Thyroid gland (tissue), 4 donors: ENCODE measurements around the gene LRP11. TPM values are rescaled to one million over a fixed set of nuclear protein-coding genes. Genes with fewer than 3 reads are reported as not detected.
"Not testable (repeated sequence)": the region's sequence is repeated elsewhere in the genome, so short reads cannot be mapped to it uniquely, and the experiment has no call there.

Source experiments
- DNase-seq, 2 donors: peaks; one replicate each; pipeline ENCODE4 v3.0.0-alpha.2; 2019
- H3K27ac ChIP-seq, 3 donors: fragments of 200-600 bp; sonication (generic); 1 replicate in 2 of 3; 2 replicates in 1 of 3; pipeline ENCODE4 v1.5.1; 2016 to 2019; ENCODE audit warnings: mild to moderate bottlenecking in 1 of 3, moderate library complexity in 1 of 3
- H3K27me3 ChIP-seq: fragments of 200-600 bp; sonication (generic); one replicate; pipeline ENCODE4 v1.5.1; 2019
- H3K36me3 ChIP-seq, 2 donors: fragments of 200-600 bp; sonication (generic); one replicate each; pipeline ENCODE4 v1.5.1; 2016 to 2019
- H3K4me1 ChIP-seq, 2 donors: fragments of 200-600 bp; sonication (generic); one replicate each; pipeline ENCODE4 v1.5.1; 2017 to 2019
- H3K4me3 ChIP-seq, 3 donors: fragments of 200-600 bp; sonication (generic); replicated peaks in 1 of 3; 1 replicate in 2 of 3; 2 replicates in 1 of 3; pipeline ENCODE4 v1.5.1; 2016; ENCODE audit warnings: mild to moderate bottlenecking in 1 of 3
- H3K9me3 ChIP-seq: fragments of 200-600 bp; sonication (generic); one replicate; pipeline ENCODE4 v1.5.1; 2017
- POLR2A ChIP-seq, 2 donors: fragments of 450-650 bp; IDR thresholded peaks; one replicate each; pipeline ENCODE4 v1.6.1; 2017; ENCODE audit warnings: antibody characterized with exemption in 2 of 2, mild to moderate bottlenecking in 2 of 2, moderate library complexity in 1 of 2
- WGBS, 2 donors: methylation state at CpG; one replicate each; pipeline ENCODE4 v1.1.5; 2017; 5-methylcytosine and 5-hydroxymethylcytosine counted together
- intact Hi-C: fragments of 100-400 bp; cut with DNase I; formaldehyde crosslinking; loops from one replicate; pipeline ENCODE4 v1.15.1; 2023
- total RNA-seq, 4 donors: library from RNA; depleted of rRNA; stranded (reverse); fragments of >200 nt; gene quantifications; one replicate each; pipeline ENCODE4 v1.2.3, GENCODE V29; 2016
- TF ChIP-seq, protein P1 (sequence below), 6 experiments: fragments of 200-600 bp in 3 of 6; fragments of 450-650 bp in 3 of 6; sonication (generic) in 3 of 6; IDR thresholded peaks; one replicate each; pipeline ENCODE4 v1.5.1; 2016 to 2019; ENCODE audit warnings: antibody characterized with exemption in 6 of 6, mild to moderate bottlenecking in 2 of 6, inconsistent platforms in 1 of 6, moderate library complexity in 1 of 6

The LRP11 gene
- total RNA-seq, 4 donors from 2014 or later, result 39.4 to 76.8 (median 57.2) TPM

DNA sequence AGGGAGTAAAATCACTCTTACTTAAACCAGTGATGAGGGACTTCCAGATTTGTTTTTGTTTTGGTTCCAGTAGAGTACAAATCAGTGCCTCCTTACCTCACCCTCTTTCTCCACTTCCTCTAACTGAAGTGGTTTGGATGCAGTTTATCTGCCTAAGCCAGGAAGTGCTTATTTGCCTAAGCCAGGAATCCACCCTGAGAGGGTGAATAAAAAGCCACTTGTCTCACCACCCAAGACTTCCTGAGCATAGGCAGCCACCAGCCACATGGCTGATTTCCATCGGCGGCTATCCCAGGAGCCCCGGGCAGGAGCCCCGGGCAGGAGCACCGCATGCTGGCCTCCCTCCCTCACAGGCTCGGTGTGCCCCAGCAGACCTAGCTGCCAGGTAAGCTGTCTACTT, 12.0 kb downstream of the LRP11 start:
- Histone ChIP-seq H3K27ac (peak overlapping the region; percentile 28 to 53 (median 38)), H3K27me3 (no peaks in the 10 kb centered on the region), H3K4me1 (peaks cover 17 to 46% of the 10 kb centered on the region in 2 donors), H3K36me3 (no peaks in the 10 kb centered on the region), H3K9me3 (no peaks in the 10 kb centered on the region), H3K4me3 (no peak overlapping the region)
- TF ChIP-seq, protein P1, sequence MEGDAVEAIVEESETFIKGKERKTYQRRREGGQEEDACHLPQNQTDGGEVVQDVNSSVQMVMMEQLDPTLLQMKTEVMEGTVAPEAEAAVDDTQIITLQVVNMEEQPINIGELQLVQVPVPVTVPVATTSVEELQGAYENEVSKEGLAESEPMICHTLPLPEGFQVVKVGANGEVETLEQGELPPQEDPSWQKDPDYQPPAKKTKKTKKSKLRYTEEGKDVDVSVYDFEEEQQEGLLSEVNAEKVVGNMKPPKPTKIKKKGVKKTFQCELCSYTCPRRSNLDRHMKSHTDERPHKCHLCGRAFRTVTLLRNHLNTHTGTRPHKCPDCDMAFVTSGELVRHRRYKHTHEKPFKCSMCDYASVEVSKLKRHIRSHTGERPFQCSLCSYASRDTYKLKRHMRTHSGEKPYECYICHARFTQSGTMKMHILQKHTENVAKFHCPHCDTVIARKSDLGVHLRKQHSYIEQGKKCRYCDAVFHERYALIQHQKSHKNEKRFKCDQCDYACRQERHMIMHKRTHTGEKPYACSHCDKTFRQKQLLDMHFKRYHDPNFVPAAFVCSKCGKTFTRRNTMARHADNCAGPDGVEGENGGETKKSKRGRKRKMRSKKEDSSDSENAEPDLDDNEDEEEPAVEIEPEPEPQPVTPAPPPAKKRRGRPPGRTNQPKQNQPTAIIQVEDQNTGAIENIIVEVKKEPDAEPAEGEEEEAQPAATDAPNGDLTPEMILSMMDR (IDR thresholded peaks at IDR 0.05), result no peak
- TF ChIP-seq POLR2A (IDR thresholded peaks at IDR 0.05), result no peak
- peak; percentile 73 to 76 for DNase-seq
- intact Hi-C loops, result no loop called here
- 8 to 20% methylated on average over 4 to 6 of the region's 6 CpGs for WGBS, 2 donors

DNA sequence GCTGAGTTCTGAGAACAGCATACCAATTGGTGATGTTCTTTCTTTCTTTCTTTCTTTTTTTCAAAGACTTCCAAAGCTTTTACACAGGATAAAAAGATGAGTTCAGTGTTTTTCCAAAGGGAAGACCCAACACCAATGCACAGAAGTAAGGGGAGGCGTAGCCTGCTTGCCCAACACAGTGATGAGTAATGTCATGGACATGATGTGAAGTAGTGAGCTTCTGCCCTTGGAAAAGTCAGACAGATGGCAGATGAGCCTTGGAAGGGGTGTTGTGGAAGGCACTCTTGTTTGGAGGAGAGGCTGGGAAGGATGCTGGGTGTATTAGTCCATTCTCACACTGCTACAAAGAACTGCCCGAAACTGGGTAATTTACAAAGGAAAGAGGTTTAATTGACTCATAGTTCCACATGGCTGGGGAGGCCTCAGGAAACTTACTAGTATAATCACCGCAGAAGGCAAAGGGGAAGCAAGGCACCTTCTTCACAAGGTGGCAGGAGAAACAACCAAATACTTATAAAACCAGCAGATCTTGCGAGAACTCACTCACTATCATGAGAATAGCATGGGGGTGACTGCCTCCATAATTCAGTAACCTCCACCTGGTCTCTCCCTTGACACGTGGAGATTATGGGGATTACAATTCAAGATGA, 12.6 kb downstream of the LRP11 start:
- Histone ChIP-seq H3K4me3 (no peak overlapping the region), H3K4me1 (peaks cover 23 to 52% of the 10 kb centered on the region in 2 donors), H3K36me3 (no peaks in the 10 kb centered on the region), H3K9me3 (no peaks in the 10 kb centered on the region), H3K27me3 (no peaks in the 10 kb centered on the region), H3K27ac (peak overlapping the region; percentile 28 to 53 (median 38))
- WGBS, 2 donors, result 74 to 80% methylated on average over 5 of the region's 5 CpGs
- DNase-seq, result no peak
- intact Hi-C loops, result no loop called here
- no peak for TF ChIP-seq POLR2A (IDR thresholded peaks at IDR 0.05)
- TF ChIP-seq, protein P1 (IDR thresholded peaks at IDR 0.05), result no peak

DNA sequence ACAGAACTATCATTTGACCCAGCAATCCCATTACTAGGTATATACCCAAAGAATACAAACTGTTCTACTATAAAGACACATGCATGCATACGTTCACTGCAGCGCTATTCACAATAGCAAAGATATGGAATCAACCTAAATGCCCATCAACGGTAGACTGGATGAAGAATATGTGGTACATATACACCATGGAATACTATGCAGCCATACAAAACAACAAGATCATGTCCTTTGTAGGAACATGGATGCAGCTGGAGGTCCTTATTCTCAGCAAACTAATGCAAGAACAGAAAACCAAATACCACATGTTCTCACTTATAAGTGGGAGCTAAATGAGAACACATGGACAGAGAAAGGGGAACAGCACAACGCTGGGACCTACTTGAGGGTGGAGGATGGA, 15.8 kb downstream of the LRP11 start:
- intact Hi-C loops, result loop anchor here (10.0 kb wide), 1 partner anchor 156 kb away; no protein-coding TSS in a partner anchor
- H3K4me3 ChIP-seq, H3K36me3 ChIP-seq, H3K27ac ChIP-seq, DNase-seq, H3K9me3 ChIP-seq, H3K27me3 ChIP-seq: not testable (repeated sequence)
- 81 to 93% methylated on average over 4 of the region's 4 CpGs for WGBS, 2 donors
- peaks cover 24 to 42% of the 10 kb centered on the region in 2 donors for H3K4me1 ChIP-seq

DNA sequence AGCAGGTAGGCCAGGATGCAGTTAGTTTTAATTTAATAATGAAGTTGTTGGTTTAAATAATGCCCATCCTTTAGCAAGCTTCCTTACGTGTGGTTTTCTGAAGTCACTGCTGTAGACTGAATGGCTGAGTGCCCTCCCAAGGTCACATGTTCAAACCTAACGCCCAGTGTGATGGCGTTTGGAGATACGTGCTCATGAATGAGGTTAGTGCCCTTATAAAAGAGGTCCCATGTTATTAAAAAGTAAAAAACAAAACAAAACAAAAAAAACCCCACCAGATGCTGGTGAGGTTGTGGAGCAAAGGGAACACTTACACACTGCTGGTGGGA, 16.3 kb downstream of the LRP11 start:
- Histone ChIP-seq H3K9me3 (no peaks in the 10 kb centered on the region), H3K27ac (no peak overlapping the region), H3K4me1 (peaks cover 24 to 42% of the 10 kb centered on the region in 2 donors), H3K27me3 (no peaks in the 10 kb centered on the region), H3K36me3 (no peaks in the 10 kb centered on the region), H3K4me3 (no peak overlapping the region)
- TF ChIP-seq, protein P1 (IDR thresholded peaks at IDR 0.05), result no peak
- no peak for TF ChIP-seq POLR2A (IDR thresholded peaks at IDR 0.05)
- DNase-seq, result no peak
- WGBS, 2 donors, result 92 to 96% methylated on average over 4 of the region's 4 CpGs
- intact Hi-C loops, result loop anchor here (10.0 kb wide), 1 partner anchor 157 kb away; no protein-coding TSS in a partner anchor

DNA sequence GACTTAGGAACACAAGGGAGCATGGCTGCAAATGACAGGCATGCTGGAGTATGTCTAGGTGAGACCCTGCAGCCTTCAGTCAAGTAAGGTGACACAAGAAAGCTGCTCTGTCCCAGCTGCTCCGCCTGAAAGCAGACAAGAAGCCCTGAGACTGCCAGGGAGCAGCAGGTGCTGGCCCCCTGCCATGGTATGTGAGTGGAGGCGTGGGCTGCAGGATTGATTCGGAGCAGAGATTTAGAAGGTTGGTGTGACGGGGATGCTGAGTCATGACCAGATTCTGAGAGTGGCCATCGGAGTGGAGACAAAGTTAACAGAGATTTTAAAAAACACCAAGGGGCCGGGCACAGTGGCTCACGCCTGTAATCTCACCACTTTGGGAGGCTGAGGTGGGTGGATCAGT, 17.8 kb downstream of the LRP11 start:
- 52 to 56% methylated on average over 7 of the region's 7 CpGs for WGBS, 2 donors
- H3K36me3 ChIP-seq, result peaks cover 0 to 3% of the 10 kb centered on the region in 2 donors
- DNase-seq, result peak; percentile 98 to 99

More for the DNA sequence above, 17.8 kb downstream of the LRP11 start:
- H3K27ac ChIP-seq, result peak overlapping the region; percentile 56 to 67 (median 61)
- TF ChIP-seq, protein P1 (IDR thresholded peaks at IDR 0.05), result no peak
- no peak for TF ChIP-seq POLR2A (IDR thresholded peaks at IDR 0.05)
- H3K27me3 ChIP-seq, result no peaks in the 10 kb centered on the region
- intact Hi-C loops, result loop anchor here (10.0 kb wide), 1 partner anchor 158 kb away; no protein-coding TSS in a partner anchor
- H3K9me3 ChIP-seq, result no peaks in the 10 kb centered on the region
- no peak overlapping the region for H3K4me3 ChIP-seq
- peaks cover 14 to 26% of the 10 kb centered on the region in 2 donors for H3K4me1 ChIP-seq
